HepG2 (cell line): Measurements from ENCODE around the gene OR51A7.

Experiments used
- ELF4 ChIP-seq: sonication (generic); formaldehyde crosslinking; IDR thresholded peaks from 2 replicates; pipeline ENCODE4 v1.5.0; 2020; ENCODE audit warnings: missing genetic modification reagents, mild to moderate bottlenecking, moderate library complexity, borderline replicate concordance
- IRF2 ChIP-seq: IDR thresholded peaks from 2 replicates; pipeline ENCODE4 v1.6.1; 2018; ENCODE audit warnings: missing genetic modification reagents, missing compliant biosample characterization
- POLR2A ChIP-seq, 2 experiments: IDR thresholded peaks; 2 replicates each; pipeline ENCODE4 v1.6.1; 2011; ENCODE audit warnings: low read depth in 2 of 2, low read length in 2 of 2, mild to moderate bottlenecking in 1 of 2, moderate library complexity in 1 of 2; ENCODE audit not compliant: insufficient read depth in 1 of 2
- U2AF2 ChIP-seq: fragments of 200-400 bp; formaldehyde crosslinking; IDR thresholded peaks from 2 replicates; pipeline ENCODE4 v1.6.1; 2017; ENCODE audit warnings: low read depth, mild to moderate bottlenecking, low read length
- ZNF430 ChIP-seq: sonication (generic); formaldehyde crosslinking; IDR thresholded peaks from 2 replicates; pipeline ENCODE4 v1.9.0; 2021; ENCODE audit warnings: mild to moderate bottlenecking, missing genetic modification reagents
- TF ChIP-seq, protein P1 (sequence below): sonication (generic); formaldehyde crosslinking; IDR thresholded peaks from 2 replicates; pipeline ENCODE4 v1.5.0; 2020; ENCODE audit warnings: mild to moderate bottlenecking, missing genetic modification reagents, moderate library complexity

DNA sequence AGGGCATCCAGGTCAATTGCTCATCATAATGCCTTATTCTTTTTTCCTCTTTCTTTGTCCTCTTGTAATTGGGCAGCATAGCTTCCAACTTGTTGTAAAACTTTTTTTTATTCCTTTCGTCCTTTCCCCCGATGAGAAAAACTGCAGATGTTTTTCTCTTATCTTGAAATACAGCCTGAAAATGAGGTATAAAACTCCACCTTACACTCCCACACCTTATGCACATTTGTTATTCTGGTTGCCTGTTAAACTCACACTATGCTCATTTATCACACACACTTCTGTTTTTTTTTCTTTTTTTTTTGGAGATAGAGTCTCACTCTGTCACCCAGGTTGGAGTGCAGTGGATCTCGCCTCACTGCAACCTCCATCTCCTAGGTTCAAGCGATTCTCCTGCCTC lies 53.8 kb downstream of the OR51A7 start:
- TF ChIP-seq ELF4 (CRISPR knock-in tag) (no peak), ZNF430 (CRISPR knock-in tag) (no peak), IRF2 (CRISPR knock-in tag) (no peak), POLR2A (IDR thresholded peaks at IDR 0.05; ENCODE audit: insufficient read depth in 1 of 2, low read depth in 2 of 2, low read length in 2 of 2) (no peak), U2AF2 (no peak)
- TF ChIP-seq, protein P1, sequence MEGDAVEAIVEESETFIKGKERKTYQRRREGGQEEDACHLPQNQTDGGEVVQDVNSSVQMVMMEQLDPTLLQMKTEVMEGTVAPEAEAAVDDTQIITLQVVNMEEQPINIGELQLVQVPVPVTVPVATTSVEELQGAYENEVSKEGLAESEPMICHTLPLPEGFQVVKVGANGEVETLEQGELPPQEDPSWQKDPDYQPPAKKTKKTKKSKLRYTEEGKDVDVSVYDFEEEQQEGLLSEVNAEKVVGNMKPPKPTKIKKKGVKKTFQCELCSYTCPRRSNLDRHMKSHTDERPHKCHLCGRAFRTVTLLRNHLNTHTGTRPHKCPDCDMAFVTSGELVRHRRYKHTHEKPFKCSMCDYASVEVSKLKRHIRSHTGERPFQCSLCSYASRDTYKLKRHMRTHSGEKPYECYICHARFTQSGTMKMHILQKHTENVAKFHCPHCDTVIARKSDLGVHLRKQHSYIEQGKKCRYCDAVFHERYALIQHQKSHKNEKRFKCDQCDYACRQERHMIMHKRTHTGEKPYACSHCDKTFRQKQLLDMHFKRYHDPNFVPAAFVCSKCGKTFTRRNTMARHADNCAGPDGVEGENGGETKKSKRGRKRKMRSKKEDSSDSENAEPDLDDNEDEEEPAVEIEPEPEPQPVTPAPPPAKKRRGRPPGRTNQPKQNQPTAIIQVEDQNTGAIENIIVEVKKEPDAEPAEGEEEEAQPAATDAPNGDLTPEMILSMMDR = no peak
